HG03159 (cell line): Measurements from ENCODE around the gene TANK.
"Not testable (repeated sequence)": the region's sequence is repeated elsewhere in the genome, so short reads cannot be mapped to it uniquely, and the experiment has no call there.

Experiments
- ATAC-seq: cut with Tn5 transposase; IDR thresholded peaks from one replicate; pipeline ENCODE4 v1.9.1; 2021; ENCODE audit warnings: mild to moderate bottlenecking, moderate library complexity; ENCODE audit not compliant: unreplicated experiment

TANK gene

GRCh38 chr2:161165811-161166210, 5.6 kb downstream of the TANK start:
- ATAC-seq: peak; percentile 33

DNA sequence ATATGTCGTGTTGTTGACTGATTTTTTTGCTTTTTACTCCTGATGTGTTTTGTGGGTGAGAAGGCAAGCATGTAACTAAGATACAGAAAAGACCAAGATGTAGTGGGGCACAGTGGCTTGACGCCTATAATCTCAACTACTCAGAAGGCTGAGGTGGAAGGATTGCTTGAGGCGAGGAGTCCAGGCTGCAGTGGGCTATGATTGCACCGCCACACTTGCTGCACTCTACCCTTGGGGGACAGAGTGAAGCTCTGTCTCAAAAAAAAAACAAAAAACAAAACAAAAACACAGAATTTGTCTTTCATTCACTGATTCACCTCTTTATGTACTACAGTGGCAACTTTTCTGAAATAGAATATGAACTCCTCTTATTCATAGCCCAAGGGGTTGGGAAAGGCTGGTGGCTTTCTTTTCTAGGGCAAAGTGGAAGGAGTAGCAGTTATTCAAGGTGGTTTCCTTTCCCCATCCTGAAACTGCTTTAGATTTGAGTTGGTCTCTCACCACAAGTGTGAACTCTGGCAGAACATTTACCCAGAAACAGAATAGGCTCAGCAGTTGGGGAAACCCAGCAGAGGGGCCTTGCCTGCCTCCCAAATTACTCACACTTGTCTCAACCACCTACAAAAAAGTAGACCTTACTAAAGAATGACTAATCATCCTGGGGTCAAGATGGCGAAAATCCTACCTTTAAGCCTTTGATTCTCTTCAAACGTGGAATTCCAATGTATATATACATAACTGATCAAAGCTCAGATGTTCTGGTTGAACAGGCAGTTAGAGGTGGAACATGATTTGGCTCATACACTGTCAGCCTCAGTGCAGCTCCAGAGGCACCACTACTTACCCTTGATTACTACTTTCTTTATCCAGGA, 6.5 kb downstream of the TANK start:
- ATAC-seq: peak; percentile 74

- no peak for ATAC-seq
These were observed 9.1 kb downstream of the TANK start for GRCh38 chr2:161169335-161169734.

- ATAC-seq: no peak
These were observed 10.1 kb downstream of the TANK start for GRCh38 chr2:161170377-161170776.

DNA sequence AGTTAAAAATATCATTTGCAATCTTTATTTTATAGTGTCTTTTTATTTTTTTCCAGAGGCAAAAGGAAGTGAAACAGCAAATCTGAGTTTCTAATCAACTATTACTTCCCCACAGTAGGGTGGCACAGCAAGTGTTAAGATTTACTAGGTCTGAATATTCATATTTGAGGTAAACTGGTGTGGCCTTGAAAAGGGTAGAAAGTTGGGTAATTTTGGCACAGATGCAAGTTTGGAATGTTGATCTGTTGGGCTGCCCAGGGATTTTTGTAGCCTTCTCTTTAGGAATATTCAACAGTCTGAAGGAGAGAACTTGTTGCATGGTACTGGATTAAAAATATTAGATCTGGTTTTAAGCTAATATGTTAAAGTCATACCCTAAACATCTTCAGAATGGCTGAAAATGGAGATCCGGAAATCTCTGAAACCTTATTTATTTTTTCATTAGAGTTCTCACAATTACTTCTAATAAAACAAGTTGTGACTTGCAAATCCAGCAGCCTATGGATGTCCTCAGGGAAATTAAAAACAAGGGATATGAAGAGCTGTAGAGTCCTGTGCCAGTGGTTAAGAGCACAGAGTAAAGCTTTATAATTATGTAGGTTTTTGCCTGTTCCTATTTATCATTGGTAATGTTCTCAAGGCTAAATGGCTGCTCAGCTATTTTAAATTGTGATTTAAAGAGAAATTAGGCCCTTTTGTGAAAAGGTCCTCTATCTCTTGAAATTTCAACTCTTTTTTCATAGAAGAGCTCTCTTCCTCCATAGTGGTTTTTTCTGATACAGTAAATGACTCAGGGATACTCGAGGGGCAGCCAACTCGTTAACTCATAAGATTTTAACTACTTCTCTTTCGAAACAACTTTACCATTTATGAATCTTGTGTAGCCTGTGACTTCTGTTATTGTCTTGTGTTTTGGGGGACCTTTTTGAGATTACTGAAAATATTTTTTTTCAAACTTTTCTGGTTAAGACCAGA, 11.0 kb downstream of the TANK start:
- peak; percentile 23 for ATAC-seq

DNA sequence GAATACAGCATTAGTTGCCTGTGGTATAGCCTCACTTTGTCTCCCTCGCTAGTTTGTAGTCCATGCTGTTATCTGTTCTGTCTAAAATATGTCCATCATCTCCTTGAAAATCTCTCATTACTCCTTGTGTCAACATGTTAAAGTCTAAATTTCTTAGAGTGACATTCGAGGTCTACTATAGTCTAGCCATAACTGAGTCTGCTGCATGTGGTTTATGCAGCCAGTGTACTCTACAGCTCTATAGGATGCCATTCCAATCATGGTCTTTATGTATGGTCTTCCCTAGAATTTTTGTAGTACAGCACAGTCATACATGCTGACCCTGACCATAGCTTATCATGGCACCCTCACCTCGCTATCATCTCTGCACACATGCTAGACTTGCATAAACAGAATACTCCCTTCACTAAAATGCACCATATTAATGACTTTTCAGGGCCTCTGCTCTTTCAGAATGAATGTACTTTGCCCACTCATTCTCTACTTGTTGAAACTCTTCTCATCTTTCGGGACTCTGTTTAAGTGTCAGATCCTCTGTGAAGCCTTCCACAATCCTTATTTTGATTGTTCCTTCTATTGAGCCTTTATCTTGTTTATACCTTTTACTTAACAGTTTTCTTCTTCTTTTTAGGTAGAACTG, 12.8 kb downstream of the TANK start:
- peak; percentile 45 for ATAC-seq

GRCh38 chr2:161173541-161174194, 13.4 kb downstream of the TANK start:
- ATAC-seq: no peak

GRCh38 chr2:161177969-161178368, 17.7 kb downstream of the TANK start:
- ATAC-seq: no peak

- ATAC-seq: no peak
These were observed 18.5 kb downstream of the TANK start for GRCh38 chr2:161178756-161179155.

- no peak for ATAC-seq
These were observed 29.8 kb downstream of the TANK start for GRCh38 chr2:161190050-161190449.

DNA sequence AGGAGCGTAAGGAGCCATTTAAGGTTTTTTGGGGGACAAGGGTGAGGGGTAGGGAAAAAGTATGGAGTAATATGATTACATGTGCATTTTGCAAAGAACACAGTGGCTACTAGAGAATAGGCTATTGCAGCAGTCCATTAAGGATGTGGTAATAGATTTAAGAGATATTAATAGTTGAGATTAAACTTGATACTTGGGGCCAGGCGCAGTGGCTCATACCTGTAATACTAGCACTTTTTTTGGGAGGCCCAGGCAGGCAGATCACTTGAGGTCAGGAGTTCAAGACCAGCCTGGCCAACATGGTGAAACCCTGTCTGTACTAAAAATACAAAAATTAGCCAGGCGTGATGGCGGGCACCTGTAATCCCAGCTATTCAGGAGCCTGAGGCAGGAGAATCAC, 35.4 kb downstream of the TANK start:
- ATAC-seq: not testable (repeated sequence)

- peak; percentile 92 for ATAC-seq
These were observed 39.9 kb downstream of the TANK start for GRCh38 chr2:161199912-161200701.

GRCh38 chr2:161204846-161205245, 44.6 kb downstream of the TANK start:
- ATAC-seq: no peak

GRCh38 chr2:161206471-161207032, 46.3 kb downstream of the TANK start:
- no peak for ATAC-seq

DNA sequence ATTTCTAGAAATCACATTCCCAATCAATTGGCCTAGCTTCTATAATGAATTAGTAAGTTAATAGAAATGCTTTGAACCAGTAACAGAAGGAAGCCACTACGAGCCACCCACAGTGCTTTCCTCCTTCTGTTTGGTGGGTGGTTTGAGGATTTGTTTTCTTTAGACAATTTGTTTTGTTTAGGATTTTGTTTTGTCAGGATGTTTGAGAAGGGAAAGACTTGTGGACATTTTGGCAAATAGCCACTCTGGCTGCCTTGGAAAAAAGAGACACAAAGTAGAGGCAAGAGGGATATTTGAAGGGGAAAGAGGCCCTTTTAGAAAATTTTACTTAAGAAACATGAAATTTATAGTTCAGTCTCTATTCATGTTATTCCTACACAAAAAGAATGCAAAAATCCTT, 47.7 kb downstream of the TANK start:
- ATAC-seq: no peak

GRCh38 chr2:161208527-161209139, 48.4 kb downstream of the TANK start:
- peak; percentile 46 for ATAC-seq

- no peak for ATAC-seq
These were observed 49.7 kb downstream of the TANK start for GRCh38 chr2:161209902-161210301.

GRCh38 chr2:161217597-161218185, 57.5 kb downstream of the TANK start:
- ATAC-seq: no peak

GRCh38 chr2:161219211-161219610, 59.0 kb downstream of the TANK start:
- no peak for ATAC-seq
